Measurements from ENCODE around the gene PSME1. TPM values are rescaled to one million over a fixed set of nuclear protein-coding genes. Genes with fewer than 3 reads are reported as not detected.

Gene PSME1
- 168 and 199 TPM in 2 replicates for total RNA-seq (2014; rRNA removed; shearing (Covaris generic))

GRCh38 chr14:24135834-24136683 is at the start of gene PSME1:
Gene PSME1, plus strand, starts transcription at chr14:24136194. Its CDS starts 69 bp downstream, at chr14:24136263.
- peaks cover 38% of the 10 kb centered on the region for H3K36me3 ChIP-seq
- H3K4me3 ChIP-seq = peak within 1 kb of the TSS; percentile 91
- H3K4me1 ChIP-seq (replicated peaks) = peaks cover 13% of the 10 kb centered on the region
- peak; percentile 77 to 91 for DNase-seq (ENCODE audit: low read depth in 1 of 2, low spot score in 2 of 2)
- H3K27me3 ChIP-seq (replicated peaks) = no peaks in the 10 kb centered on the region
- peak within 1 kb of the TSS; percentile 66 for H3K27ac ChIP-seq
- H3K9me3 ChIP-seq (replicated peaks) = no peaks in the 10 kb centered on the region; the same call in 1 of the 2 replicates

- no peak for DNase-seq (ENCODE audit: low read depth in 1 of 2, low spot score in 2 of 2)
- H3K4me1 ChIP-seq (replicated peaks) = no peaks in the 10 kb centered on the region
- H3K27ac ChIP-seq = no peak overlapping the region
- no peaks in the 10 kb centered on the region for H3K36me3 ChIP-seq
- H3K27me3 ChIP-seq (replicated peaks) = peaks cover 16% of the 10 kb centered on the region
- no peaks in the 10 kb centered on the region for H3K9me3 ChIP-seq (replicated peaks)
- H3K4me3 ChIP-seq = no peak overlapping the region
These were observed 49.0 kb upstream of the PSME1 start for GRCh38 chr14:24087004-24087403.

GRCh38 chr14:24088095-24088494 is 47.9 kb upstream of the PSME1 start:
- Histone ChIP-seq H3K27me3 (replicated peaks) (peaks cover 5% of the 10 kb centered on the region), H3K4me1 (replicated peaks) (no peaks in the 10 kb centered on the region), H3K27ac (no peak overlapping the region), H3K9me3 (replicated peaks) (no peaks in the 10 kb centered on the region), H3K4me3 (no peak overlapping the region), H3K36me3 (no peaks in the 10 kb centered on the region)
- no peak for DNase-seq (ENCODE audit: low read depth in 1 of 2, low spot score in 2 of 2)

- H3K4me3 ChIP-seq = no peak overlapping the region
- H3K27ac ChIP-seq = no peak overlapping the region
- H3K36me3 ChIP-seq = no peaks in the 10 kb centered on the region
- DNase-seq (ENCODE audit: low read depth in 1 of 2, low spot score in 2 of 2) = no peak
- 0 out of 2 replicates have a peak, but pooled peaks cover 2% of the 10 kb centered on the region for H3K9me3 ChIP-seq (replicated peaks)
- no peaks in the 10 kb centered on the region for H3K27me3 ChIP-seq (replicated peaks)
- H3K4me1 ChIP-seq (replicated peaks) = peaks cover 11% of the 10 kb centered on the region
These were observed 46.1 kb upstream of the PSME1 start for GRCh38 chr14:24089890-24090289.

GRCh38 chr14:24092110-24092504 is 43.9 kb upstream of the PSME1 start:
- H3K36me3 ChIP-seq = no peaks in the 10 kb centered on the region
- H3K4me1 ChIP-seq (replicated peaks) = peaks cover 20% of the 10 kb centered on the region
- DNase-seq (ENCODE audit: low read depth in 1 of 2, low spot score in 2 of 2) = no peak
- no peak overlapping the region for H3K4me3 ChIP-seq
- 0 out of 2 replicates have a peak, but pooled peaks cover 2% of the 10 kb centered on the region for H3K9me3 ChIP-seq (replicated peaks)
- H3K27ac ChIP-seq = no peak overlapping the region
- no peaks in the 10 kb centered on the region for H3K27me3 ChIP-seq (replicated peaks)

- Histone ChIP-seq H3K9me3 (replicated peaks) (0 out of 2 replicates have a peak, but pooled peaks cover 2% of the 10 kb centered on the region), H3K36me3 (no peaks in the 10 kb centered on the region), H3K27me3 (replicated peaks) (no peaks in the 10 kb centered on the region), H3K4me1 (replicated peaks) (peaks cover 20% of the 10 kb centered on the region), H3K4me3 (no peak overlapping the region), H3K27ac (no peak overlapping the region)
- DNase-seq (ENCODE audit: low read depth in 1 of 2, low spot score in 2 of 2) = no peak
These were observed 43.3 kb upstream of the PSME1 start for GRCh38 chr14:24092505-24093206.

- peaks cover 20% of the 10 kb centered on the region for H3K4me1 ChIP-seq (replicated peaks)
- no peak overlapping the region for H3K27ac ChIP-seq
- no peaks in the 10 kb centered on the region for H3K27me3 ChIP-seq (replicated peaks)
- no peaks in the 10 kb centered on the region for H3K36me3 ChIP-seq
- H3K4me3 ChIP-seq = peak overlapping the region; percentile 85
- DNase-seq (ENCODE audit: low read depth in 1 of 2, low spot score in 2 of 2) = no peak
- 0 out of 2 replicates have a peak, but pooled peaks cover 2% of the 10 kb centered on the region for H3K9me3 ChIP-seq (replicated peaks)
These were observed 42.6 kb upstream of the PSME1 start for GRCh38 chr14:24093207-24093900.

GRCh38 chr14:24093901-24094840 is 41.8 kb upstream of the PSME1 start, which contains the start of gene PCK2:
Gene PCK2, plus strand, starts transcription at chr14:24094311. Its CDS starts 95 bp downstream, at chr14:24094406.
- H3K36me3 ChIP-seq = no peaks in the 10 kb centered on the region
- H3K4me3 ChIP-seq = peak within 1 kb of the TSS; percentile 85
- no peaks in the 10 kb centered on the region for H3K27me3 ChIP-seq (replicated peaks)

GRCh38 chr14:24094841-24095270 is 41.1 kb upstream of the PSME1 start:
- Histone ChIP-seq H3K4me3 (peak overlapping the region; percentile 85), H3K9me3 (replicated peaks) (0 out of 2 replicates have a peak, but pooled peaks cover 2% of the 10 kb centered on the region), H3K27me3 (replicated peaks) (no peaks in the 10 kb centered on the region), H3K27ac (peak overlapping the region; percentile 54), H3K4me1 (replicated peaks) (peaks cover 20% of the 10 kb centered on the region), H3K36me3 (no peaks in the 10 kb centered on the region)
- no peak for DNase-seq (ENCODE audit: low read depth in 1 of 2, low spot score in 2 of 2)

More at GRCh38 chr14:24093901-24094840, 41.8 kb upstream of the PSME1 start, which contains the start of gene PCK2:
- DNase-seq (ENCODE audit: low read depth in 1 of 2, low spot score in 2 of 2) = peak; percentile 77 to 93
- Histone ChIP-seq H3K27ac (peak within 1 kb of the TSS; percentile 54), H3K4me1 (replicated peaks) (peaks cover 20% of the 10 kb centered on the region), H3K9me3 (replicated peaks) (0 out of 2 replicates have a peak, but pooled peaks cover 2% of the 10 kb centered on the region)

- peak overlapping the region; percentile 85 for H3K4me3 ChIP-seq
- H3K27ac ChIP-seq = no peak overlapping the region
- no peaks in the 10 kb centered on the region for H3K36me3 ChIP-seq
- peaks cover 20% of the 10 kb centered on the region for H3K4me1 ChIP-seq (replicated peaks)
- DNase-seq (ENCODE audit: low read depth in 1 of 2, low spot score in 2 of 2) = peak in 1 of 2 experiments; percentile 30
- 0 out of 2 replicates have a peak, but pooled peaks cover 2% of the 10 kb centered on the region for H3K9me3 ChIP-seq (replicated peaks)
- H3K27me3 ChIP-seq (replicated peaks) = no peaks in the 10 kb centered on the region
These were observed 40.5 kb upstream of the PSME1 start for GRCh38 chr14:24095271-24096068.

GRCh38 chr14:24096545-24097181 is 39.3 kb upstream of the PSME1 start:
- no peaks in the 10 kb centered on the region for H3K36me3 ChIP-seq
- H3K27me3 ChIP-seq (replicated peaks) = no peaks in the 10 kb centered on the region
- H3K4me1 ChIP-seq (replicated peaks) = peaks cover 20% of the 10 kb centered on the region
- H3K4me3 ChIP-seq = no peak overlapping the region
- no peak for DNase-seq (ENCODE audit: low read depth in 1 of 2, low spot score in 2 of 2)
- 0 out of 2 replicates have a peak, but pooled peaks cover 2% of the 10 kb centered on the region for H3K9me3 ChIP-seq (replicated peaks)
- no peak overlapping the region for H3K27ac ChIP-seq
